Fibroblast of lung (primary cell): Measurements from ENCODE around the gene CDA. TPM values are rescaled to one million over a fixed set of nuclear protein-coding genes. Genes with fewer than 3 reads are reported as not detected.

ENCODE experiments used
- DNase-seq, 2 donors: peaks; one replicate each; pipeline versions ENCODE4 v3.0.0 to v3.0.0-alpha.2; 2010; ENCODE audit warnings: low read depth in 2 of 2
- H2AFZ ChIP-seq: 2 replicates; pipeline ENCODE4 v1.5.1; 2012; ENCODE audit warnings: low read length, control low read depth, inconsistent platforms
- H3K27ac ChIP-seq: 2 replicates; pipeline ENCODE4 v1.5.1; 2011; ENCODE audit warnings: low read length, control low read depth; ENCODE audit not compliant: insufficient read depth
- H3K27me3 ChIP-seq: 2 replicates; pipeline ENCODE4 v1.5.1; 2011; ENCODE audit warnings: mild to moderate bottlenecking, low read length; ENCODE audit not compliant: control insufficient read depth, insufficient read depth
- H3K36me3 ChIP-seq: 2 replicates; pipeline ENCODE4 v1.5.1; 2011; ENCODE audit warnings: low read length; ENCODE audit not compliant: control insufficient read depth, insufficient read depth
- H3K4me1 ChIP-seq: 2 replicates; pipeline ENCODE4 v1.5.1; 2011; ENCODE audit warnings: low read length; ENCODE audit not compliant: control insufficient read depth, insufficient read depth; ENCODE audit errors: extremely low read depth
- H3K4me2 ChIP-seq: 2 replicates; pipeline ENCODE4 v1.5.1; 2011; ENCODE audit warnings: low read length, control low read depth; ENCODE audit not compliant: insufficient read depth; ENCODE audit errors: extremely low read depth
- H3K4me3 ChIP-seq, 4 experiments: fragments of 200-600 bp in 1 of 4; sonication (generic) in 1 of 4; replicated peaks in 1 of 4; 2 replicates each; pipeline ENCODE4 v1.5.1; 2011 to 2016; ENCODE audit warnings: low read length in 4 of 4, low read depth in 3 of 4, mild to moderate bottlenecking in 3 of 4, control low read depth in 2 of 4, inconsistent platforms in 1 of 4, mixed read lengths in 1 of 4; ENCODE audit not compliant: insufficient read depth in 1 of 4; ENCODE audit errors: control extremely low read depth in 1 of 4
- H3K79me2 ChIP-seq: 2 replicates; pipeline ENCODE4 v1.5.1; 2012; ENCODE audit warnings: mild to moderate bottlenecking, low read length, inconsistent platforms; ENCODE audit not compliant: control insufficient read depth, insufficient read depth
- H3K9ac ChIP-seq: 2 replicates; pipeline ENCODE4 v1.5.1; 2011; ENCODE audit warnings: mild to moderate bottlenecking, low read length, control low read depth; ENCODE audit not compliant: insufficient read depth
- H3K9me3 ChIP-seq: 2 replicates; pipeline ENCODE4 v1.5.1; 2012; ENCODE audit warnings: low read depth, low read length; ENCODE audit not compliant: control insufficient read depth, insufficient read depth
- H4K20me1 ChIP-seq: 2 replicates; pipeline ENCODE4 v1.5.1; 2011; ENCODE audit warnings: low read length; ENCODE audit not compliant: control insufficient read depth, insufficient read depth; ENCODE audit errors: extremely low read depth
- CTCF ChIP-seq, 2 donors: IDR thresholded peaks in 1 of 2; conservative IDR thresholded peaks in 1 of 2; 1 replicate in 1 of 2; 2 replicates in 1 of 2; pipeline ENCODE4 v1.5.1; 2011 to 2012; ENCODE audit warnings: low read length in 2 of 2, control low read depth in 1 of 2, inconsistent platforms in 1 of 2, low read depth in 1 of 2, mild to moderate bottlenecking in 1 of 2
- EZH2 ChIP-seq: IDR thresholded peaks from 2 replicates; pipeline ENCODE4 v1.5.1; 2012; ENCODE audit warnings: low read length, control low read depth, mild to moderate bottlenecking; ENCODE audit errors: missing control alignments
- polyA plus RNA-seq, 2 donors: library from polyadenylated mRNA; depleted of rRNA in 1 of 2; stranded (reverse) in 1 of 2; unstranded in 1 of 2; fragments of >200 nt; gene quantifications; 2 replicates each; pipeline ENCODE4 v1.2.1, GENCODE V29; 2011 to 2012; ENCODE audit warnings: missing spikeins in 1 of 2
- total RNA-seq: library from RNA; depleted of rRNA; stranded (reverse); fragments of >200 nt; gene quantifications from 2 replicates; pipeline ENCODE4 v1.2.1, GENCODE V29; 2014

CDA gene
- total and polyA plus RNA-seq, 2 donors (not counting 1 experiment from before 2014, with no cell fraction given): 0.50 to 4.2 TPM

GRCh38 chr1:20634065-20634593 lies 45.2 kb downstream of the CDA start:
- no peaks in the 10 kb centered on the region for H3K9me3 ChIP-seq
- peak overlapping the region; percentile 79 to 96 (median 86) for H3K4me3 ChIP-seq
- no peaks in the 10 kb centered on the region for H4K20me1 ChIP-seq
- H3K4me2 ChIP-seq: peak overlapping the region; percentile 100
- peak overlapping the region; percentile 79 for H3K9ac ChIP-seq
- no peak overlapping the region for H3K27ac ChIP-seq
- peak overlapping the region; percentile 83 for H2AFZ ChIP-seq
- TF ChIP-seq CTCF (conservative IDR thresholded peaks at IDR 0.05 in 1 of 2, IDR thresholded peaks at IDR 0.05 in 1 of 2; ENCODE audit: low read depth in 1 of 2, low read length in 2 of 2) (no peak), EZH2 (no peak)
- no peaks in the 10 kb centered on the region for H3K36me3 ChIP-seq
- DNase-seq: peak in 1 of 2 donors; percentile 17
- H3K4me1 ChIP-seq: peaks cover 4% of the 10 kb centered on the region
- H3K27me3 ChIP-seq: no peaks in the 10 kb centered on the region
- H3K79me2 ChIP-seq: no peaks in the 10 kb centered on the region

DNA sequence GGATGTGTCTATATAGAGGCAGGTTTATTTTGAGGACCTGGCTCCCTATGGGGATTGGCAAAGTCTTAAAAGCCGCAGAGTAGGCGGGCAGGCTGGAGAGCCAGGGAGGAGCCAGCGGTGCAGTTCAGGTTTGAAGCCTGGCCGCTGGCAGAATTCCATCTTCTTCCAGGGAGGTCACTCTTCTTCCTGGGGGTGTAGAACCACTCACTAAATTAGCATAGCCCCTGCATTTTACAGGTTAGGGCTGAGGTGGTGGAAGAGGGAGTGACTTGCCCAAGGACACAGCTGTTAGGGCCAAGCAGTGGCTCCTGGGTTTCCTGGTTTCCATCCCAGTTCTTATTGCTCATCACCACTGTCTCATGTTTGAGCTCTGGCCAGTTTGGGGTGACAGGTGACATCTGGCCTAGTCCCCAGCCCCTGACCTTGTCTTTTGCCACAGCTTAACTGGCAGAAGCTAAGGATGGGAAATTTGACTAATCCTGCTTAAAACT lies 45.7 kb downstream of the CDA start:
- H3K4me2 ChIP-seq: peak overlapping the region; percentile 100
- peak; percentile 31 to 58 for DNase-seq
- no peaks in the 10 kb centered on the region for H3K79me2 ChIP-seq
- no peak for TF ChIP-seq EZH2
- no peak for TF ChIP-seq CTCF (conservative IDR thresholded peaks at IDR 0.05 in 1 of 2, IDR thresholded peaks at IDR 0.05 in 1 of 2; ENCODE audit: low read depth in 1 of 2, low read length in 2 of 2)
- no peak overlapping the region for H3K9ac ChIP-seq
- peak overlapping the region; percentile 79 to 96 (median 86) for H3K4me3 ChIP-seq
- no peaks in the 10 kb centered on the region for H3K9me3 ChIP-seq
- H3K36me3 ChIP-seq: peaks cover under 1% of the 10 kb centered on the region
- no peak overlapping the region for H2AFZ ChIP-seq
- no peaks in the 10 kb centered on the region for H3K27me3 ChIP-seq
- H3K27ac ChIP-seq: no peak overlapping the region
- H3K4me1 ChIP-seq: peaks cover 4% of the 10 kb centered on the region
- no peaks in the 10 kb centered on the region for H4K20me1 ChIP-seq

GRCh38 chr1:20636785-20637347 lies 48.0 kb downstream of the CDA start:
- TF ChIP-seq EZH2 (no peak), CTCF (conservative IDR thresholded peaks at IDR 0.05 in 1 of 2, IDR thresholded peaks at IDR 0.05 in 1 of 2; ENCODE audit: low read depth in 1 of 2, low read length in 2 of 2) (no peak)
- H3K9me3 ChIP-seq: no peaks in the 10 kb centered on the region
- H3K9ac ChIP-seq: no peak overlapping the region
- no peak overlapping the region for H2AFZ ChIP-seq
- H4K20me1 ChIP-seq: no peaks in the 10 kb centered on the region
- no peaks in the 10 kb centered on the region for H3K79me2 ChIP-seq
- no peak overlapping the region for H3K4me2 ChIP-seq
- H3K4me3 ChIP-seq: no peak overlapping the region
- H3K27ac ChIP-seq: no peak overlapping the region
- no peaks in the 10 kb centered on the region for H3K27me3 ChIP-seq
- peaks cover 4% of the 10 kb centered on the region for H3K4me1 ChIP-seq
- H3K36me3 ChIP-seq: peaks cover 2% of the 10 kb centered on the region
- DNase-seq: no peak
